Parietal lobe (tissue), 1 donor: ENCODE data around the gene SOWAHB. TPM values are rescaled to one million over a fixed set of nuclear protein-coding genes. Genes with fewer than 3 reads are reported as not detected.

ENCODE experiments used
- total RNA-seq: library from RNA; depleted of rRNA; stranded (reverse); fragments of >200 nt; gene quantifications from one replicate; pipeline ENCODE4 v1.2.3, GENCODE V29; 2014

SOWAHB gene
- 3.4 TPM for total RNA-seq

DNA sequence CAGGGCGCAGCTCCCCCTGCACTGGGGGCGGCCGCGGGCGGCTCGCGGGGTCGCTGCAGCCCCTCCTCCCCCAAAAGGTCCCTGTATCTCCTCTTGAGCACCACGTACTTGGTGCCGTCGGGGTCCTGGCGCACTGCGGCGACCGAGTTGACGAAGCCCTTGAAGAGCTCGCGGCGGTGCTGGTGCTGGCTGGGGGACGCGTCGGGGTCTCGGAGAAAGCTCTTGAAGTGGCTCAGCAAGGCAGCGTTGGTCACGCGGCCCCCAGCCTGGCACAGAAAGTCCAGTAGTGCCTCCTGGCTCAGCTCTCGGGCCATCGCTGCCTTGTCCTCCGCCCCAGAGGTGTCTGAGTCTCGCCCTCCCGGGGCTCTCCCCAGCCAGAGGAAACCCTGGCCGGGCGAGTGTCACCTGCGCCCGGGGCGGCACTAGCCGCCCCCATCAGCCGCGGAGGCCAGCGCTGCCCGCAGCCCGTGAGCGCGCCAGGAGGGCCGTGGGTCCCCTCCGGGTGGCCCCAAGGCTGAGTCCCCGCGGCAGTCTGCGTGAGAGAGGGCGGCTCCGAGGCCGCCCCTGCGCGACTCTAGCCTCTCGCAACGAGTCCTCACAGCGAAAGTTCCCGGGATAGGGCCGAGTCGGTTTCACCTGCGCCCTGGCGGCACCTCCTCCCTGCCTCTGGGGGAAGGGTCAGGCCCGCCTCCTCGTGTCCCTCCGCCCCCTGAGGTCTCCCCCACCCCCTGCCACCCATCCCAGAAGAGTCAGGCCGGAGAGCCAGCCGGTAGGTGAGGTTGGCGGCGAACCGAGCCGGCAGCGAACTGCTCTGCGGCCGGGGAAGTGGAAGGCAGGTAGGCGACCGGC lies at the start of gene SOWAHB:
Gene SOWAHB (minus strand): TSS at position 609 of the 849 bp plus-strand sequence. CDS start 295 bp downstream, at position 314.

Other genes with a start within 250 kb of the SOWAHB start
- gene SEPTIN11, start 51.6 kb upstream of the SOWAHB start, total RNA-seq, result 416 TPM
- gene CCNI, start 177.8 kb upstream of the SOWAHB start, total RNA-seq, result 449 TPM